SH-SY5Y (cell line): Measurements from ENCODE around the gene DDX42.

Source experiments
- GATA2 ChIP-seq: IDR thresholded peaks from 2 replicates; pipeline ENCODE4 v1.6.1; 2011; ENCODE audit warnings: mild to moderate bottlenecking, low read depth, low read length
- GATA3 ChIP-seq: IDR thresholded peaks from 2 replicates; pipeline ENCODE4 v1.6.1; 2011; ENCODE audit warnings: low read depth, mild to moderate bottlenecking, low read length, moderate library complexity

DNA sequence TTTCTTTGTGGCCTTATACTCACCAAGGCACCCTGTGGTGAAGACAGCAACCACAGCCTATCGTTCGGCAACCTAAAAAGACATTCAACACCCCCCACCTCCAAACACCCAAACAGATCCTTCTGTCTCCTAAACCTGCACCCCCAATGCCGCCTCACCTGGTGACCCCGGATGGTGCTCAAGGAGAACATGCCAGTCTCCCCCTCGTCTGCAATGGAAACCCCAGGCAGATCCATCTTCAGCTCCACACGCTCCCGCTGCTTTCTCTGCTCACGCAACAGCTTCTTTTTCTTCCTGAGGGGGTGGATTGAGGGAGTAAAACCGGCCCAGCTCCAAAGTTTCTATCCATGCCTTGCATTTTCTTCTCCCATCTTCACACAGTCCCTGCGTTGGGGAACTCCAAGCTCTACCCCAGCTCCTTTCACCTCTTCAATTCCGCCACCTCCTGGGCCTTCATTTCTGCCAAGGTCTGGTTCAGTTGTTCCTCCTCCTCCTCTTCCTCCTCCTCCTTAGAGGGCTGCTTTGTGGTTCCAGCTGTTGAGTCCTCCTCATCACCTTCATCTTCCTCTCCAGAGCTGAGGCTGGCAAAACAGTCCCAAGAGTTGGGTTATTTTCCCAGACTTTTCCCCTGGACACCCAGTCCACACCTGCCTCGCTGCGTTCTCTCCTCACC lies 49.8 kb downstream of the DDX42 start:
- TF ChIP-seq GATA2 = no peak
- TF ChIP-seq GATA3 = no peak
